OCI-LY7 (cell line): ENCODE measurements around the gene C12orf56. TPM values are rescaled to one million over a fixed set of nuclear protein-coding genes. Genes with fewer than 3 reads are reported as not detected.

Experiments used
- BruUV-seq: library from RNA; stranded (reverse); fragments of 400-500 nt; replicated peaks from 2 replicates; lab custom pipeline; 2021; lab: Mats Ljungman, UMichigan
- CTCF ChIA-PET: fragments of 300-600 bp; sonication (Branson Sonifier 250); formaldehyde crosslinking; loops from one replicate; lab custom pipeline; 2022; ENCODE audit warnings: antibody characterized with exemption; ENCODE audit not compliant: unreplicated experiment; lab: Charles Lee
- POLR2A ChIA-PET: fragments of 300-600 bp; sonication (Branson Sonifier 250); formaldehyde crosslinking; loops from one replicate; lab custom pipeline; 2022; ENCODE audit warnings: antibody characterized with exemption; lab: Charles Lee
- DNase-seq: peaks from one replicate; pipeline ENCODE4 v3.0.0-alpha.2; 2015; ENCODE audit warnings: low spot score
- H2AFZ ChIP-seq: fragments of 200-600 bp; sonication (generic), shearing (Covaris generic); 2 replicates; pipeline ENCODE4 v1.6.1; 2014; ENCODE audit warnings: mild to moderate bottlenecking, antibody characterized with exemption, low read length, moderate library complexity
- H3K27ac ChIP-seq: fragments of 200-600 bp; sonication (generic); 2 replicates; pipeline ENCODE4 v1.5.1; 2014; ENCODE audit warnings: mixed run types, low read depth, mild to moderate bottlenecking, moderate library complexity, low read length, inconsistent platforms; ENCODE audit not compliant: poor library complexity, severe bottlenecking
- H3K36me3 ChIP-seq: fragments of 200-600 bp; sonication (generic); 2 replicates; pipeline ENCODE4 v1.6.1; 2014; ENCODE audit warnings: mild to moderate bottlenecking, antibody characterized with exemption, low read length, moderate library complexity, mixed read lengths; ENCODE audit not compliant: insufficient read depth
- H3K4me1 ChIP-seq: fragments of 200-600 bp; sonication (generic); 2 replicates; pipeline ENCODE4 v1.5.1; 2014; ENCODE audit warnings: mild to moderate bottlenecking, low read length; ENCODE audit not compliant: insufficient read depth, poor library complexity, severe bottlenecking
- H3K4me2 ChIP-seq: fragments of 200-600 bp; sonication (generic); 2 replicates; pipeline ENCODE4 v1.6.1; 2014; ENCODE audit warnings: mild to moderate bottlenecking, low read length
- H3K4me3 ChIP-seq: fragments of 200-600 bp; sonication (generic); 2 replicates; pipeline ENCODE4 v1.5.1; 2014; ENCODE audit warnings: mild to moderate bottlenecking, low read depth, low read length; ENCODE audit not compliant: poor library complexity, severe bottlenecking
- H3K79me2 ChIP-seq: fragments of 200-600 bp; sonication (generic); 2 replicates; pipeline ENCODE4 v1.6.1; 2016; ENCODE audit warnings: low read depth, mild to moderate bottlenecking, low read length, moderate library complexity, mixed read lengths; ENCODE audit not compliant: insufficient read depth
- H3K9me2 ChIP-seq: fragments of 200-600 bp; sonication (generic); 2 replicates; pipeline ENCODE4 v1.6.1; 2016; ENCODE audit warnings: mild to moderate bottlenecking, low read length, mixed read lengths; ENCODE audit not compliant: insufficient read depth
- H3K9me3 ChIP-seq: fragments of 200-600 bp; sonication (generic); 2 replicates; pipeline ENCODE4 v1.6.1; 2014; ENCODE audit warnings: mild to moderate bottlenecking, mixed run types, low read length, mixed read lengths
- H4K20me1 ChIP-seq: fragments of 200-600 bp; sonication (generic); 2 replicates; pipeline ENCODE4 v1.6.1; 2014; ENCODE audit warnings: mild to moderate bottlenecking, antibody characterized with exemption, low read length, moderate library complexity, mixed read lengths; ENCODE audit not compliant: insufficient read depth
- EZH2phosphoT487 ChIP-seq: fragments of 200-600 bp; sonication (generic); IDR thresholded peaks from 2 replicates; pipeline ENCODE4 v1.6.1; 2018; ENCODE audit warnings: low read depth, borderline replicate concordance, mild to moderate bottlenecking, mixed run types, antibody characterized with exemption, low read length, moderate library complexity, mixed read lengths
- intact Hi-C: fragments of 100-400 bp; cut with micrococcal nuclease; formaldehyde crosslinking; loops from one replicate; pipeline ENCODE4 v1.10.0; 2022; ENCODE audit not compliant: unreplicated experiment
- total RNA-seq, 2 experiments: library from RNA; depleted of rRNA in 1 of 2; stranded (reverse); fragments of >200 nt in 1 of 2; shearing (Covaris generic) in 1 of 2; gene quantifications; 2 replicates each; pipeline ENCODE4 v1.2.3, GENCODE V29; 2014 to 2022
- TF ChIP-seq, protein P1 (sequence below): fragments of 200-600 bp; sonication (generic); conservative IDR thresholded peaks from 2 replicates; pipeline ENCODE4 v1.5.1; 2014; ENCODE audit warnings: mild to moderate bottlenecking, antibody characterized with exemption, low read length, moderate library complexity, mixed read lengths

The C12orf56 gene
- total RNA-seq, 2 experiments from 2014 or later = not detected

DNA sequence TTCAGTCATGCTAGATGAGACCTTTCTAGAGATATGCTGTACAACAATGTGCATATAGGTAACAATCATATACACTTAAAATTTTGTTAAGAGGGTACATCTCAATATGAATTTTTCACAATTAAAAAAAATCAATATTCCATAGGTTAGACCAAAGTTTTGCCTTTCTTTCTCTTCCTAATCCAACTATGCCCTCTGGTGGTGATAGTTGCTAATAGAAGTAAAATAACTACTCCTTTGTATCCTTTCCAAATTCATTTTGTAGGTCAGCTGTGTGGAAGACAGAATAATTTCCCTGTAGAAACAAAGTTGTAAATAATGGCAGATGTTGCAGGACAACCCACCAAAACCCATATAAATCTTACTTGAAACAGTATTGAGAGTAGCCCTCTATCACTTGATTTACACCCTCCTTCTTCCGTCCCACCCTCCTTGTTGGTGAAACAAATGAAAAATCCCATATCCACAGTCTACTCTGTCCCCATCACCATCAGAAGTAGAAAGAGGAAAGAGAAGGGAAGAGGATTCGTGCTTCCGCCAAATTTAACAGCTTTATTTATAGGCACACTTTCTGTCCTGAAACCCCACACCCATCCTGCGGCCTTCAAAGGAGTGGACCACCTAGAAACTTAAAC is 134.3 kb downstream of the C12orf56 start:
- intact Hi-C loops = loop anchor here (1.0 to 10.0 kb wide), 5 partner anchors 101 to 1154 kb away; no protein-coding TSS in a partner anchor
- Histone ChIP-seq H3K4me3 (no peak overlapping the region), H3K79me2 (no peaks in the 10 kb centered on the region), H3K36me3 (no peaks in the 10 kb centered on the region), H3K4me1 (no peaks in the 10 kb centered on the region), H3K27ac (no peak overlapping the region), H4K20me1 (no peaks in the 10 kb centered on the region), H3K9me2 (no peaks in the 10 kb centered on the region), H2AFZ (no peak overlapping the region), H3K9me3 (no peaks in the 10 kb centered on the region), H3K4me2 (no peak overlapping the region)
- no peak for TF ChIP-seq EZH2phosphoT487
- TF ChIP-seq, protein P1, sequence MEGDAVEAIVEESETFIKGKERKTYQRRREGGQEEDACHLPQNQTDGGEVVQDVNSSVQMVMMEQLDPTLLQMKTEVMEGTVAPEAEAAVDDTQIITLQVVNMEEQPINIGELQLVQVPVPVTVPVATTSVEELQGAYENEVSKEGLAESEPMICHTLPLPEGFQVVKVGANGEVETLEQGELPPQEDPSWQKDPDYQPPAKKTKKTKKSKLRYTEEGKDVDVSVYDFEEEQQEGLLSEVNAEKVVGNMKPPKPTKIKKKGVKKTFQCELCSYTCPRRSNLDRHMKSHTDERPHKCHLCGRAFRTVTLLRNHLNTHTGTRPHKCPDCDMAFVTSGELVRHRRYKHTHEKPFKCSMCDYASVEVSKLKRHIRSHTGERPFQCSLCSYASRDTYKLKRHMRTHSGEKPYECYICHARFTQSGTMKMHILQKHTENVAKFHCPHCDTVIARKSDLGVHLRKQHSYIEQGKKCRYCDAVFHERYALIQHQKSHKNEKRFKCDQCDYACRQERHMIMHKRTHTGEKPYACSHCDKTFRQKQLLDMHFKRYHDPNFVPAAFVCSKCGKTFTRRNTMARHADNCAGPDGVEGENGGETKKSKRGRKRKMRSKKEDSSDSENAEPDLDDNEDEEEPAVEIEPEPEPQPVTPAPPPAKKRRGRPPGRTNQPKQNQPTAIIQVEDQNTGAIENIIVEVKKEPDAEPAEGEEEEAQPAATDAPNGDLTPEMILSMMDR = peak; percentile 93
- POLR2A ChIA-PET = interaction anchor here (1.0 to 1.4 kb wide), 2 partner anchors 16 to 23 kb away, joined by 4 to 5 read pairs; no protein-coding TSS in a partner anchor
- peak; percentile 61 for DNase-seq
- no TSS peak for BruUV-seq
- CTCF ChIA-PET = interaction anchor here (1.1 kb wide), 1 partner anchor 17 kb away, joined by 3 read pairs; no protein-coding TSS in a partner anchor

DNA sequence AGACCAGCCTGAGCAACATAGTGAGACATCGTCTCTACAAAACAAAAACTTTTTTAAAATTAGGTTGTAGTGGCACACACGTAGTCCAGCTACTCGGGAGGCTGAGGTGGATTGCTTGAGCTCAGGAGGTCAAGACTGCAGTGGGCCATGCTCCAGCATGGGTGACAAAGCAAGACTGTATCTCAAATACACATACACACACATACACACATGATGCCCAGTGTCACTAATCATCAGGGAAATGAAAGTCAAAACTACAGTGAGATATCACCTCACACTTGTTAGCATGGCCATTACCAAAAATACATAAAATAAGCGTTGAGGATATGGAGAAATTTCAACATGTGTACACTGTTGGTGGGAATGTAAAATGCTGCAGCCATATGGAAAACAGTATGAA is 135.3 kb downstream of the C12orf56 start:
- Histone ChIP-seq H3K9me2 (no peaks in the 10 kb centered on the region), H3K36me3 (no peaks in the 10 kb centered on the region), H3K9me3 (no peaks in the 10 kb centered on the region), H3K4me2 (no peak overlapping the region), H3K79me2 (no peaks in the 10 kb centered on the region), H3K4me1 (no peaks in the 10 kb centered on the region), H3K27ac (no peak overlapping the region), H4K20me1 (no peaks in the 10 kb centered on the region), H2AFZ (no peak overlapping the region), H3K4me3 (no peak overlapping the region)
- intact Hi-C loops = loop anchor here (5.0 to 10.0 kb wide), 2 partner anchors 100 to 1153 kb away; no protein-coding TSS in a partner anchor
- ChIA-PET CTCF (no interaction called here), POLR2A (no interaction called here)
- TF ChIP-seq EZH2phosphoT487 = no peak
- no peak for DNase-seq
- no TSS peak for BruUV-seq

DNA sequence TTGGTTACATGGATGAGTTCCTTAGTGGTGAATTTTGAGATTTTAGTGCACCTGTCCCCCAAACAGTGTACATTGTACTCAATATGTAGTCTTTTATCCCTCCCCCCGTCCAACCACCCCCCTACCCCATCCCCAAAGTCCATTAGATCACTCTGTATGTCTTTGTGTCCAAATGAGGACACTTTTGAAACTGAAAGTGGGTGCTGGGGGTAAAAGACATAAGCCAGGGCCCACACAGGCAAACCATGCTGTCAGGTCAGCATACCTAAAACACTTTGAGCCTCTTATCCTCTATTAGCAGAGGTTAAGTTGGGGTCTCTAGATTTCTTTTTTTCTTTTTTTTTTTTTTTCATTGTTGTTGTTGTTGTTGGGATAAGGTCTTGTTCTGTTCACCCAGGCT is 137.2 kb downstream of the C12orf56 start:
- no peaks in the 10 kb centered on the region for H3K4me1 ChIP-seq
- ChIA-PET POLR2A (interaction anchor here (0.7 kb wide), 1 partner anchor 140 kb away, joined by 3 read pairs; no protein-coding TSS in a partner anchor), CTCF (no interaction called here)
- H4K20me1 ChIP-seq = no peaks in the 10 kb centered on the region
- no peaks in the 10 kb centered on the region for H3K9me3 ChIP-seq
- H3K27ac ChIP-seq = no peak overlapping the region
- H2AFZ ChIP-seq = no peak overlapping the region
- no peaks in the 10 kb centered on the region for H3K36me3 ChIP-seq
- no TSS peak for BruUV-seq
- DNase-seq = no peak
- no peaks in the 10 kb centered on the region for H3K9me2 ChIP-seq
- TF ChIP-seq EZH2phosphoT487 = no peak
- TF ChIP-seq, protein P1 = no peak
- H3K4me2 ChIP-seq = no peak overlapping the region
- no peak overlapping the region for H3K4me3 ChIP-seq
- intact Hi-C loops = loop anchor here (10.0 kb wide), 1 partner anchor 99 kb away; no protein-coding TSS in a partner anchor
- no peaks in the 10 kb centered on the region for H3K79me2 ChIP-seq
